ENCODE results near the gene NOTCH1.

GRCh38 chr9:136554870-136555269 lies 9.0 kb upstream of the NOTCH1 start:
- TF ChIP-seq, protein P1, sequence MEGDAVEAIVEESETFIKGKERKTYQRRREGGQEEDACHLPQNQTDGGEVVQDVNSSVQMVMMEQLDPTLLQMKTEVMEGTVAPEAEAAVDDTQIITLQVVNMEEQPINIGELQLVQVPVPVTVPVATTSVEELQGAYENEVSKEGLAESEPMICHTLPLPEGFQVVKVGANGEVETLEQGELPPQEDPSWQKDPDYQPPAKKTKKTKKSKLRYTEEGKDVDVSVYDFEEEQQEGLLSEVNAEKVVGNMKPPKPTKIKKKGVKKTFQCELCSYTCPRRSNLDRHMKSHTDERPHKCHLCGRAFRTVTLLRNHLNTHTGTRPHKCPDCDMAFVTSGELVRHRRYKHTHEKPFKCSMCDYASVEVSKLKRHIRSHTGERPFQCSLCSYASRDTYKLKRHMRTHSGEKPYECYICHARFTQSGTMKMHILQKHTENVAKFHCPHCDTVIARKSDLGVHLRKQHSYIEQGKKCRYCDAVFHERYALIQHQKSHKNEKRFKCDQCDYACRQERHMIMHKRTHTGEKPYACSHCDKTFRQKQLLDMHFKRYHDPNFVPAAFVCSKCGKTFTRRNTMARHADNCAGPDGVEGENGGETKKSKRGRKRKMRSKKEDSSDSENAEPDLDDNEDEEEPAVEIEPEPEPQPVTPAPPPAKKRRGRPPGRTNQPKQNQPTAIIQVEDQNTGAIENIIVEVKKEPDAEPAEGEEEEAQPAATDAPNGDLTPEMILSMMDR (IDR thresholded peaks at IDR 0.05), result no peak
- no peak for TF ChIP-seq POLR2A (IDR thresholded peaks at IDR 0.05)

Data from adrenal gland (tissue), 5 donors.